GM23248 (cell line): ENCODE measurements around the gene PPOX.

ENCODE experiments used
- EZH2 ChIP-seq: fragments of 200-600 bp; sonication (generic); IDR thresholded peaks from 2 replicates; pipeline ENCODE4 v1.6.1; 2018; ENCODE audit warnings: antibody characterized with exemption, mild to moderate bottlenecking; ENCODE audit not compliant: insufficient read depth, poor library complexity, severe bottlenecking
- EZH2phosphoT487 ChIP-seq: fragments of 200-600 bp; sonication (generic); IDR thresholded peaks from 2 replicates; pipeline ENCODE4 v1.6.1; 2018; ENCODE audit warnings: antibody characterized with exemption, moderate library complexity, mild to moderate bottlenecking, low read depth; ENCODE audit not compliant: insufficient read depth

GRCh38 chr1:161165742-161166668 lies at the start of gene PPOX:
- TF ChIP-seq EZH2 (no peak), EZH2phosphoT487 (no peak)
